IMR-90 (cell line): ENCODE results near the gene CRACDL. TPM values are rescaled to one million over a fixed set of nuclear protein-coding genes. Genes with fewer than 3 reads are reported as not detected.

ENCODE experiments used
- ATAC-seq: fragments of 200-7000 bp; cut with Tn5 transposase; 2 replicates; pipeline ENCODE4 v1.9.1; 2020; ENCODE audit warnings: low read depth, mild to moderate bottlenecking, moderate library complexity
- BruUV-seq: library from RNA; stranded (reverse); fragments of 400-500 nt; replicated peaks from 2 replicates; lab custom pipeline; 2021; lab: Mats Ljungman, UMichigan
- CTCF ChIA-PET: fragments of 300-600 bp; formaldehyde crosslinking; extraction: SDS; loops from one replicate; lab custom pipeline; 2021; ENCODE audit warnings: antibody characterized with exemption; lab: Yijun Ruan, JAX
- POLR2A ChIA-PET: fragments of 300-600 bp; sonication (Branson Sonifier 250); formaldehyde crosslinking; loops from one replicate; lab custom pipeline; 2022; ENCODE audit warnings: antibody characterized with exemption; ENCODE audit not compliant: unreplicated experiment; lab: Charles Lee
- DNase-seq: peaks from one replicate; pipeline ENCODE4 v3.0.0; 2013
- H2AFZ ChIP-seq: replicated peaks from 2 replicates; pipeline ENCODE3; 2013; ENCODE audit warnings: low read length, mild to moderate bottlenecking; ENCODE audit not compliant: poor library complexity
- H2AK5ac ChIP-seq: 2 replicates; pipeline ENCODE4 v1.6.1; 2013; ENCODE audit warnings: low read depth, low read length, inconsistent platforms
- H2AK9ac ChIP-seq: replicated peaks from 2 replicates; pipeline ENCODE3; 2013; ENCODE audit warnings: mild to moderate bottlenecking, low read depth, low read length, moderate library complexity; ENCODE audit not compliant: poor library complexity
- H2BK120ac ChIP-seq: 2 replicates; pipeline ENCODE4 v1.6.1; 2013; ENCODE audit warnings: low read depth, low read length, inconsistent platforms
- H2BK15ac ChIP-seq: 3 replicates; pipeline ENCODE4 v1.6.1; 2013; ENCODE audit warnings: low read depth, low read length, inconsistent platforms
- H2BK20ac ChIP-seq: 2 replicates; pipeline ENCODE4 v1.6.1; 2013; ENCODE audit warnings: low read depth, mild to moderate bottlenecking, inconsistent platforms, low read length, moderate library complexity
- H2BK5ac ChIP-seq: 2 replicates; pipeline ENCODE4 v1.6.1; 2013; ENCODE audit warnings: mild to moderate bottlenecking, low read depth, low read length, inconsistent platforms; ENCODE audit not compliant: poor library complexity, severe bottlenecking
- H3K14ac ChIP-seq: replicated peaks from 2 replicates; pipeline ENCODE4 v1.6.1; 2013; ENCODE audit warnings: low read depth, low read length, inconsistent platforms
- H3K18ac ChIP-seq: 2 replicates; pipeline ENCODE4 v1.6.1; 2013; ENCODE audit warnings: low read depth, low read length, control low read depth
- H3K23ac ChIP-seq: 2 replicates; pipeline ENCODE4 v1.6.1; 2013; ENCODE audit warnings: low read depth, low read length, inconsistent platforms
- H3K27ac ChIP-seq: 2 replicates; pipeline ENCODE4 v1.5.1; 2013; ENCODE audit warnings: mild to moderate bottlenecking, control low read depth, low read length; ENCODE audit not compliant: insufficient read depth
- H3K27me3 ChIP-seq: 2 replicates; pipeline ENCODE4 v1.6.1; 2013; ENCODE audit warnings: low read length; ENCODE audit not compliant: control insufficient read depth, insufficient read depth
- H3K36me3 ChIP-seq: 2 replicates; pipeline ENCODE4 v1.6.1; 2013; ENCODE audit warnings: low read length, mixed read lengths; ENCODE audit not compliant: control insufficient read depth, insufficient read depth
- H3K4ac ChIP-seq: 2 replicates; pipeline ENCODE4 v1.6.1; 2013; ENCODE audit warnings: low read depth, low read length, inconsistent platforms
- H3K4me1 ChIP-seq: 2 replicates; pipeline ENCODE4 v1.6.1; 2013; ENCODE audit warnings: low read length, mixed read lengths; ENCODE audit not compliant: control insufficient read depth, insufficient read depth
- H3K4me2 ChIP-seq: 2 replicates; pipeline ENCODE4 v1.6.1; 2013; ENCODE audit warnings: low read depth, mild to moderate bottlenecking, control low read depth, low read length, moderate library complexity
- H3K4me3 ChIP-seq: 2 replicates; pipeline ENCODE4 v1.5.1; 2013; ENCODE audit warnings: low read depth, mild to moderate bottlenecking, control low read depth, low read length, moderate library complexity; ENCODE audit not compliant: insufficient read depth
- H3K56ac ChIP-seq: 2 replicates; pipeline ENCODE4 v1.6.1; 2013; ENCODE audit warnings: low read length, inconsistent platforms; ENCODE audit not compliant: insufficient read depth; ENCODE audit errors: extremely low read depth
- H3K79me1 ChIP-seq, 2 experiments: 2 replicates each; pipeline ENCODE4 v1.6.1; 2013; ENCODE audit warnings: low read length in 2 of 2, inconsistent platforms in 1 of 2, low read depth in 1 of 2
- H3K9ac ChIP-seq: 2 replicates; pipeline ENCODE4 v1.6.1; 2013; ENCODE audit warnings: low read depth, low read length, control low read depth
- H3K9me1 ChIP-seq: 2 replicates; pipeline ENCODE4 v1.6.1; 2013; ENCODE audit warnings: low read length, inconsistent platforms; ENCODE audit not compliant: insufficient read depth
- H3K9me3 ChIP-seq: 2 replicates; pipeline ENCODE4 v1.6.1; 2013; ENCODE audit warnings: low read length; ENCODE audit not compliant: control insufficient read depth, insufficient read depth
- H4K20me1 ChIP-seq: 2 replicates; pipeline ENCODE4 v1.6.1; 2013; ENCODE audit warnings: low read length, inconsistent platforms; ENCODE audit not compliant: insufficient read depth
- H4K5ac ChIP-seq: 2 replicates; pipeline ENCODE4 v1.6.1; 2013; ENCODE audit warnings: mild to moderate bottlenecking, low read depth, low read length, control low read depth
- H4K8ac ChIP-seq, 2 experiments: 2 replicates each; pipeline ENCODE4 v1.6.1; 2013; ENCODE audit warnings: low read depth in 2 of 2, low read length in 2 of 2, control low read depth in 1 of 2, inconsistent platforms in 1 of 2
- H4K91ac ChIP-seq: 2 replicates; pipeline ENCODE4 v1.6.1; 2013; ENCODE audit warnings: low read depth, low read length, inconsistent platforms; ENCODE audit not compliant: insufficient read depth
- BHLHE40 ChIP-seq: fragments of 150-350 bp; IDR thresholded peaks from 2 replicates; pipeline ENCODE4 v1.6.1; 2016; ENCODE audit warnings: mild to moderate bottlenecking, low read depth, low read length
- CEBPB ChIP-seq: IDR thresholded peaks from 2 replicates; pipeline ENCODE4 v1.6.1; 2012; ENCODE audit warnings: low read depth, low read length, improper control_type of control experiment
- CHD1 ChIP-seq: IDR thresholded peaks from 2 replicates; pipeline ENCODE4 v1.6.1; 2012; ENCODE audit warnings: low read depth, low read length, improper control_type of control experiment
- CTCF ChIP-seq: conservative IDR thresholded peaks from 2 replicates; pipeline ENCODE4 v1.5.1; 2012; ENCODE audit warnings: mild to moderate bottlenecking, low read depth, low read length, improper control_type of control experiment
- FOS ChIP-seq: fragments of 150-350 bp; IDR thresholded peaks from 2 replicates; pipeline ENCODE4 v1.6.1; 2016; ENCODE audit warnings: low read depth, low read length
- MAZ ChIP-seq: IDR thresholded peaks from 2 replicates; pipeline ENCODE4 v1.6.1; 2012; ENCODE audit warnings: low read depth, mild to moderate bottlenecking, low read length, improper control_type of control experiment, moderate library complexity, borderline replicate concordance
- MXI1 ChIP-seq: IDR thresholded peaks from 2 replicates; pipeline ENCODE4 v1.6.1; 2012; ENCODE audit warnings: low read depth, mild to moderate bottlenecking, low read length, moderate library complexity, borderline replicate concordance
- NFE2L2 ChIP-seq: fragments of 150-350 bp; IDR thresholded peaks from 2 replicates; pipeline ENCODE4 v1.6.1; 2016; ENCODE audit warnings: low read depth, mild to moderate bottlenecking, low read length
- POLR2A ChIP-seq: IDR thresholded peaks from 2 replicates; pipeline ENCODE4 v1.6.1; 2012; ENCODE audit warnings: mild to moderate bottlenecking, low read depth, low read length
- RAD21 ChIP-seq: IDR thresholded peaks from 2 replicates; pipeline ENCODE4 v1.6.1; 2012; ENCODE audit warnings: low read length, improper control_type of control experiment
- RCOR1 ChIP-seq: IDR thresholded peaks from 2 replicates; pipeline ENCODE4 v1.6.1; 2012; ENCODE audit warnings: mild to moderate bottlenecking, low read length, improper control_type of control experiment; ENCODE audit not compliant: insufficient replicate concordance
- dilution Hi-C: fragments of 300-500 bp; cut with HindIII; formaldehyde crosslinking; loops from one replicate; pipeline ENCODE4 v1.14.3; 2018; ENCODE audit warnings: low sequenced_read_pairs; ENCODE audit not compliant: unreplicated experiment
- in situ Hi-C: fragments of 300-500 bp; cut with MboI; formaldehyde crosslinking; loops from 3 replicates; pipeline ENCODE4 v1.14.3; 2019; ENCODE audit warnings: low sequenced_read_pairs, inconsistent platforms, mixed read lengths
- intact Hi-C: fragments of 100-400 bp; cut with micrococcal nuclease; formaldehyde crosslinking; loops from 2 replicates; pipeline ENCODE4 v1.10.0; 2022
- polyA plus RNA-seq, 3 experiments: library from polyadenylated mRNA; depleted of rRNA; stranded (reverse); fragments of >200 nt; gene quantifications; 2 replicates each; pipeline ENCODE4 v1.2.3, GENCODE V29; 2012; ENCODE audit warnings: low replicate concordance in 1 of 3
- total RNA-seq: library from RNA; depleted of rRNA; stranded (reverse); fragments of >200 nt; gene quantifications from 2 replicates; pipeline ENCODE4 v1.2.3, GENCODE V29; 2012
- TF ChIP-seq, protein P1 (sequence below): fragments of 150-350 bp; IDR thresholded peaks from 2 replicates; pipeline ENCODE4 v1.6.1; 2016; ENCODE audit warnings: low read depth, mild to moderate bottlenecking, low read length, moderate library complexity, borderline replicate concordance

Gene CRACDL
- total and polyA plus RNA-seq, 2 of the 4 experiments (the other 2 are of a cell fraction): not detected

- H3K27me3 ChIP-seq: no peaks in the 10 kb centered on the region; the same call in 1 of the 2 replicates
- no peak overlapping the region for H2BK120ac ChIP-seq
- intact Hi-C loops: no loop called here
- no TSS peak for BruUV-seq
- no peak overlapping the region for H3K18ac ChIP-seq
- H3K4me1 ChIP-seq: no peaks in the 10 kb centered on the region
- H4K20me1 ChIP-seq: no peaks in the 10 kb centered on the region
- no peak overlapping the region for H2AK5ac ChIP-seq
- no peak overlapping the region for H3K9ac ChIP-seq
- H3K4me2 ChIP-seq: no peak overlapping the region
- no peak overlapping the region for H2BK5ac ChIP-seq
- no peak overlapping the region for H4K91ac ChIP-seq
- DNase-seq (no peak), ATAC-seq (no peak)
- H3K4ac ChIP-seq: no peak overlapping the region
- no peak overlapping the region for H2AFZ ChIP-seq
- H3K27ac ChIP-seq: no peak overlapping the region
- H3K9me3 ChIP-seq: no peaks in the 10 kb centered on the region
- H3K56ac ChIP-seq: no peak overlapping the region
- no peak overlapping the region for H2BK20ac ChIP-seq
- no peaks in the 10 kb centered on the region for H3K36me3 ChIP-seq
- POLR2A ChIA-PET: no interaction called here
- H4K5ac ChIP-seq: no peak overlapping the region
- H2AK9ac ChIP-seq: no peak overlapping the region
- in situ Hi-C loops: no loop called here
- TF ChIP-seq CHD1 (no peak), CEBPB (no peak), POLR2A (no peak), RAD21 (no peak), BHLHE40 (no peak), MXI1 (no peak), NFE2L2 (no peak), RCOR1 (no peak), CTCF (no peak), FOS (no peak), MAZ (no peak)
- TF ChIP-seq, protein P1, sequence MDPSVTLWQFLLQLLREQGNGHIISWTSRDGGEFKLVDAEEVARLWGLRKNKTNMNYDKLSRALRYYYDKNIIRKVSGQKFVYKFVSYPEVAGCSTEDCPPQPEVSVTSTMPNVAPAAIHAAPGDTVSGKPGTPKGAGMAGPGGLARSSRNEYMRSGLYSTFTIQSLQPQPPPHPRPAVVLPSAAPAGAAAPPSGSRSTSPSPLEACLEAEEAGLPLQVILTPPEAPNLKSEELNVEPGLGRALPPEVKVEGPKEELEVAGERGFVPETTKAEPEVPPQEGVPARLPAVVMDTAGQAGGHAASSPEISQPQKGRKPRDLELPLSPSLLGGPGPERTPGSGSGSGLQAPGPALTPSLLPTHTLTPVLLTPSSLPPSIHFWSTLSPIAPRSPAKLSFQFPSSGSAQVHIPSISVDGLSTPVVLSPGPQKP: no peak
- no peak overlapping the region for H2BK15ac ChIP-seq
- H3K79me1 ChIP-seq: no peaks in the 10 kb centered on the region
- no peak overlapping the region for H4K8ac ChIP-seq
- CTCF ChIA-PET: no interaction called here
- H3K9me1 ChIP-seq: no peaks in the 10 kb centered on the region
- dilution Hi-C loops: no loop called here
- no peak overlapping the region for H3K4me3 ChIP-seq
- H3K14ac ChIP-seq: no peak overlapping the region
- H3K23ac ChIP-seq: no peak overlapping the region
Measured at GRCh38 chr2:98782570-98782969, 153.5 kb downstream of the CRACDL start.
